Coronary artery (tissue), 2 donors: ENCODE data around the gene SKIC2.
"Not testable (repeated sequence)": the region's sequence is repeated elsewhere in the genome, so short reads cannot be mapped to it uniquely, and the experiment has no call there.

ENCODE experiments used
- DNase-seq: peaks from one replicate; pipeline ENCODE4 v3.0.0-alpha.2; 2017; ENCODE audit warnings: low spot score
- H3K27ac ChIP-seq, 2 donors: fragments of 200-600 bp; sonication (generic); one replicate each; pipeline ENCODE4 v1.5.1; 2016 to 2019
- H3K4me3 ChIP-seq: fragments of 200-600 bp; sonication (generic); 2 replicates; pipeline ENCODE4 v1.5.1; 2016; ENCODE audit warnings: mild to moderate bottlenecking, moderate library complexity
- TF ChIP-seq, protein P1 (sequence below): fragments of 200-600 bp; sonication (generic); IDR thresholded peaks from one replicate; pipeline ENCODE4 v1.5.1; 2019; ENCODE audit warnings: antibody characterized with exemption

SKIC2 gene

DNA sequence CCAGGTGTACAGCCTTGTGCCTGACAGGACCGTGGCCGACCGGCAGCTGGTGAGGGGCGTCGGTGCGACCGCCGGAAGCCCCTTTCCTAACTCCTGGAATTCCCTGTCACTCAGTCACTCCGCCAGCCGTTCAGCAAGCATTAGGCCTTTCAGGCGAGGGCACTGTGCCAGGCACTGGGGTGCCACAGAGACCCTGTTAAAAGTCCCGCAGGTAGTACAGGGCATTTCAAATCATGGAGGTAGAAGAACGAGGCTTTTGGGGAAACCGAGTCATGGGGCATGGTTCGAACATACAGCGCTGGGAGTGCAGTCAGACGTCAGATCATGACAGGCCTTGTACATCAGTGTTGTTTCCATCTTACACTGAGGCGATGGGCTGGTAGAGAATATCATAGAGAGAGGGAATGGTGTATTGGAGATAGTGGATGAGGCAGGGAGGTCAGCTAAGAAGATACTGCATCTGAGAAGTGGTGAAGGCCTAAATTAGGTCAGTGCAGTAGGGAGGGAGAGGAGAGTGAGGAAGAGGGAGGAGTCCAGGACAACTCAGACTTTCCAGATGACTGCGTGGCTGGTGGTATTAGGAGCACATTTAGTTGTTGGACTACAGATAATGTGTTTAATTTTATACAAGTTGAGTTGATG is 13.9 kb downstream of the SKIC2 start:
- peak overlapping the region; percentile 75 for H3K4me3 ChIP-seq
- DNase-seq, result no peak
- TF ChIP-seq, protein P1, sequence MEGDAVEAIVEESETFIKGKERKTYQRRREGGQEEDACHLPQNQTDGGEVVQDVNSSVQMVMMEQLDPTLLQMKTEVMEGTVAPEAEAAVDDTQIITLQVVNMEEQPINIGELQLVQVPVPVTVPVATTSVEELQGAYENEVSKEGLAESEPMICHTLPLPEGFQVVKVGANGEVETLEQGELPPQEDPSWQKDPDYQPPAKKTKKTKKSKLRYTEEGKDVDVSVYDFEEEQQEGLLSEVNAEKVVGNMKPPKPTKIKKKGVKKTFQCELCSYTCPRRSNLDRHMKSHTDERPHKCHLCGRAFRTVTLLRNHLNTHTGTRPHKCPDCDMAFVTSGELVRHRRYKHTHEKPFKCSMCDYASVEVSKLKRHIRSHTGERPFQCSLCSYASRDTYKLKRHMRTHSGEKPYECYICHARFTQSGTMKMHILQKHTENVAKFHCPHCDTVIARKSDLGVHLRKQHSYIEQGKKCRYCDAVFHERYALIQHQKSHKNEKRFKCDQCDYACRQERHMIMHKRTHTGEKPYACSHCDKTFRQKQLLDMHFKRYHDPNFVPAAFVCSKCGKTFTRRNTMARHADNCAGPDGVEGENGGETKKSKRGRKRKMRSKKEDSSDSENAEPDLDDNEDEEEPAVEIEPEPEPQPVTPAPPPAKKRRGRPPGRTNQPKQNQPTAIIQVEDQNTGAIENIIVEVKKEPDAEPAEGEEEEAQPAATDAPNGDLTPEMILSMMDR, result no peak
- peak overlapping the region; percentile 94 to 98 for H3K27ac ChIP-seq

DNA sequence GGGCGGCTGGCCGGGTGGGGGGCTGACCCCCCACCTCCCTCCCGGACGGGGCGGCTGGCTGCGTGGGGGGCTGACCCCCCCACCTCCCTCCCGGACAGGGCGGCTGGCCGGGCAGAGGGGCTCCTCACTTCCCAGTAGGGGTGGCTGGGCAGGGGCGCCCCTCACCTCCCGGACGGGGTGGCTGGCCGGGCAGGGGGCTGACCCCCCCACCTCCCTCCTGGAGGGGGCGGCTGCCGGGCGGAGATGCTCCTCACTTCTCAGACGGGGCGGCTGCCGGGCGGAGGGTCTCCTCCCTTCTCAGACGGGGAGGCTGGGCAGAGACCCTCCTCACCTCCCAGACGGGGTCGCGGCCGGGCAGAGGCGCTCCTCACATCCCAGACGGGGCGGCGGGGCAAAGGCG is 17.1 kb downstream of the SKIC2 start:
- not testable (repeated sequence) for H3K27ac ChIP-seq, H3K4me3 ChIP-seq, DNase-seq

DNA sequence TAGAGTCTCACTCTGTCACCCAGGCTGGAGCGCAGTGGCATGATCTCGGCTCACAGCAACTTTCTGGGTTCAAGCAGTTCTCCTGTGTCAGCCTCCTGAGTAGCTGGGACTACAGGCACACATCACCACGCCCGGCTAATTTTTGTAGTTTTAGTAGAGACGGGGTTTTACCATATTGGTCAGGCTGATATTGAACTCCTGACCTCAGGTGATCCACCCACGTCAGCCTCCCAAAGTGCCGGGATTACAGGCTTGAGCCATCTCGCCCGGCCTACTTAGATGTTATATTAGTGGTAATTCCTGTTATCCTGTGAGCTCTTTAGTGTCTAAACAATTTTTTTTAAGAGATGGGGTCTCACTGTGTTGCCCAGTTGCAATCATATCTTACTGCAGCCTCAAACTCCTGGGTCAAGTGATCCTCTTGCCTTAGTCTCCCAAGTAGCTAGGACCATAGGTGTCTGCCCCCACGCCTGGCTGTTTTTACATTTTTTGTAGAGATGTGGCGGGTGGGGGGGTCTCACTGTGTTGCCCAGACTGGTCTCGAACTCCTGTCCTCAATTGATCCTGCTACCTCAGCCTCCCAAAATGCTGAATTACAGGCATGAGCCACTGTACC is 18.9 kb downstream of the SKIC2 start:
- no peak for DNase-seq
- TF ChIP-seq, protein P1, result no peak
- H3K27ac ChIP-seq, result no peak overlapping the region
- H3K4me3 ChIP-seq, result no peak overlapping the region

DNA sequence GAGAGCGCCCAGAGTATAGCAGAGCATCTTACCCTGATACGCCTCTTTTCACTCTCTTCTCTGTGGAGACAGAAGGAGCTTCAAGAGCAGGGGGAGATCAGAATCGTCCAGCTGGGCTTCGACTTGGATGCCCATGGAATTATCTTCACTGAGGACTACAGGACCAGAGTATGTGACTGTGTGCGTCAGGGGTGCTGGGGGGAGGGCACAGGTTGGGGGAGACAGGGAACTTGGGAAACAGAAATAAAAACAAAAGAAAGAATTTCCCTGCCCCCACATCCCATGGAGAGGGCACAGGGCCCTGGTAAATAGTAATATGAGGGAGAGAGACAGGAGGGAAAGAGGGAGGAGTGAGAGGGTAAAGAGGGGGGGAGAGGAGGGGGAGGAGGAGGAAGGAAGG is 19.9 kb downstream of the SKIC2 start:
- Histone ChIP-seq H3K4me3 (no peak overlapping the region), H3K27ac (no peak overlapping the region)
- no peak for DNase-seq
- TF ChIP-seq, protein P1, result no peak

DNA sequence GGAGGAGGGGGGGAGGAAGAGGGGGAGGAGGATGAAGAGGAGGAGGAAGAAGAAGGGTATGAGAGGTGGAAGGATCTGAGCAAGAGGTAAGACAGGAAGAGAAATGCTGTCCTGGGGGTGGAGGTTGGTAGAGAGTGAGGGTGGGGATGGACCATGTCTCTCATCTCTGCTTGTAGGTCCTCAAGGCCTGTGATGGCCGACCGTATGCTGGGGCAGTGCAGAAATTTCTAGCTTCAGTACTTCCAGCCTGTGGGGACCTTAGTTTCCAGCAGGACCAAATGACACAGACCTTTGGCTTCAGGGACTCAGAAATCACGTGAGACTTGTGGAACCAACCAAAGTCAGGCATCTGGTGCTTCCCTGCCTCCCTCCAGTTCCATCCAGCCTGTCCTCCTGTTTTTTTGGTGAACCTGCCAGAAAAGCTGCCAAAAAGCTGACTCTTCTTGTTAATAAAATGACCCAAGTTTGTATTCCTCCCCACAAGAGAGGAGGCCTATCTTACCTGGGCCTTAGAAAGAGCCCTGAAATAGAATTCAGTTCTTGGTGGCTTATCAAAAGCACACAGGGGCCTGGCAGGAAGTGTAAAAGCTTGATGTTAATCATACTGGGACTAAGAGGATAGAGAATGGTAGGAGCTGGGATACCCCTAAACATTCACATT is 20.4 kb downstream of the SKIC2 start:
- TF ChIP-seq, protein P1, result no peak
- DNase-seq, result no peak
- Histone ChIP-seq H3K27ac (no peak overlapping the region), H3K4me3 (no peak overlapping the region)

DNA sequence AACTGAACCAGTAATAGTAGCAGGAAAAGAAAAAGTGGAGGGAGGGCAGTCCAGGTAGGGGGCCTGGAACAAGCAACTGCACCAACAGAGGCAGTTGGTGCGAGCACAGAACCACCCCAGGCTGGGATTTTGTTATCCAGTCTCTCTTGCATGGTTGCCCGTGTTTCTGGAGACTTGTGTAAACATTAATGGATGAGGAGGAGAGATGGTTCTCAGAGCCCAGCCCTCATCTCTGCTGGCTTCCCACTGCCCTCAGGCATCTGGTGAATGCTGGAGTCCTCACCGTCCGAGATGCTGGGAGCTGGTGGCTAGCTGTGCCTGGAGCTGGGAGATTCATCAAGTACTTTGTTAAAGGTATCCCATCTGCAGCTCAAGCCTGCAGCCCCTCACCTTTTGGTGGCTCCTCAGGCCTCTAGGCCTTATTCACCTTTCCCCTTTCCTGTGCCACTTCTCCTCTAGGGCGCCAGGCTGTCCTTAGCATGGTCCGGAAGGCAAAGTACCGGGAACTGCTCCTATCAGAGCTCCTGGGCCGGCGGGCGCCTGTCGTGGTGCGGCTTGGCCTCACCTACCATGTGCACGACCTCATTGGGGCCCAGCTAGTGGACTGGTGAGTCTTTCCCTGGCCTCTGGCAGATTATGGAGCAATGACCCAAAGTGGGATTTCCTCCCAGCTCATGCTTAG is 21.4 kb downstream of the SKIC2 start:
- not testable (repeated sequence) for H3K4me3 ChIP-seq, H3K27ac ChIP-seq
- DNase-seq, result peak; percentile 66

DNA sequence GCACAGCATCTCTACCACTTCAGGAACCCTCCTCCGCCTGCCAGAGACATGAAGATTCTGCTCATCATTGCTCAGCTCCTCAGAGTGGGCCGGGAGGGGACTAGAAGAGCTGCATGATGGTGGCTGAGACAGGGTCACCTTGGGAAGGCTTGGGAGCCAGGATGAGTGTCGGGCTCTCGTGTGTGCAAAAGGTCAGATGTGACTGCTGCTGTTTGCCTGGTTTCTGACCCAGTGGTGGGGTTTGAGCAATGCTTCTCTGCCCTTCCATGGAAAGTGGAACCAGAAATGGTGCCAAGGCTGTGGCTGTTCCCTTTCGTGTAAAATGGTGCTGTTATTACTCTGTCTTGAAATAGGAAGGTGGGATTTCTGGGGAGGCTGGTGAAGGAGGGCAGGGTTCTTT is 22.0 kb downstream of the SKIC2 start:
- not testable (repeated sequence) for H3K4me3 ChIP-seq, DNase-seq, H3K27ac ChIP-seq

DNA sequence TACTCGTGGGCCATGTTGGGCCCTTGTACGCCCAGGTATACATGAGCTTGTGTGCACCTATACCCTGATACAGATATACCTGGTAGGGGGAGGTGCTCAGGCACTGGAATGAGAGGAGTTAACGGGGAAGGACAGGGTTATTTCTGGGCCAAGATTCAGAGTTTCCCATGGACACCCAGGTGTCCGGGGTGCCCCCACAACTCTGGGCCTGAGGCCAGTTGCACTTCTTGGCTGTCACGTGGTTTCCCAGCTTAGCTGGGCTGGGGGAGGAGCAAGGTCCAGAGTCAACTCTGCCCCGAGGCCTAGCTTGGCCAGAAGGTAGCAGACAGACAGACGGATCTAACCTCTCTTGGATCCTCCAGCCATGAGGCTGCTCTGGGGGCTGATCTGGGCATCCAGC is 22.8 kb downstream of the SKIC2 start, which contains the start of gene C4A:
Gene C4A (plus strand): TSS at position 314 of the 400 bp plus-strand sequence. CDS start 51 bp downstream, at position 365.
- DNase-seq, H3K4me3 ChIP-seq: not testable (repeated sequence)

DNA sequence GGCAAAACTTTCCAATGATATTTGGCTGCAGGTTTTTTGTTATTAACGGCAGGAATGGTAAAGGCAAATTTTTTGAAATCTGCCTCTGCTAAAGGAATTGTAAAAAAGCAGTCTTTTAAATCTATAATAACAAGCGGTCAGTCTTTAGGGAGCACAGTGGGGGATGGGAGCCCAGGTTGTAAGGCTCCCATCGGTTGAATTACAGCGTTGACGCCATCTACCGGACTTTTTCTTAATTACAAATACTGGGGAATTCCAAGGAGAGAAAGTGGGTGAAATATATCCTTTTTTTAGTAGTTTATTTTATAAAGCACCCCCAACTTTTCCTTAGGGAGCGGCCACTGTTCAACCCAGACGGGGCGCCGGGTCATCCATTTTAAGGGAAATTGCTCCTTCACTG is 30.4 kb downstream of the SKIC2 start:
- DNase-seq, result not testable (repeated sequence)

More for the DNA sequence above, 22.8 kb downstream of the SKIC2 start, which contains the start of gene C4A:
- not testable (repeated sequence) for H3K27ac ChIP-seq

DNA sequence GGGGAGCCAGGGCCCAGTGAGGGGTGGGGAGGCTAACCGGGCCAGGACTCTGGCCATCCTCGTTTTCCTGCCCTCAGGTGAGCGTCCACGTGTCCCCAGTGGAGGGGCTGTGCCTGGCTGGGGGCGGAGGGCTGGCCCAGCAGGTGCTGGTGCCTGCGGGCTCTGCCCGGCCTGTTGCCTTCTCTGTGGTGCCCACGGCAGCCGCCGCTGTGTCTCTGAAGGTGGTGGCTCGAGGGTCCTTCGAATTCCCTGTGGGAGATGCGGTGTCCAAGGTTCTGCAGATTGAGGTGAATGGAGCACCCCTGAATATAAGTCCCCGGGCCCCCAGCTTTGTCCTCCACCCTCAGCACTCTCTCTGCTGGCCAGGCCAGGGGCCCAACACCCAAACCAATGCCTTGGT is 35.4 kb downstream of the SKIC2 start:
- not testable (repeated sequence) for H3K27ac ChIP-seq, DNase-seq, H3K4me3 ChIP-seq

More for the DNA sequence above, 30.4 kb downstream of the SKIC2 start:
- not testable (repeated sequence) for H3K27ac ChIP-seq, H3K4me3 ChIP-seq

DNA sequence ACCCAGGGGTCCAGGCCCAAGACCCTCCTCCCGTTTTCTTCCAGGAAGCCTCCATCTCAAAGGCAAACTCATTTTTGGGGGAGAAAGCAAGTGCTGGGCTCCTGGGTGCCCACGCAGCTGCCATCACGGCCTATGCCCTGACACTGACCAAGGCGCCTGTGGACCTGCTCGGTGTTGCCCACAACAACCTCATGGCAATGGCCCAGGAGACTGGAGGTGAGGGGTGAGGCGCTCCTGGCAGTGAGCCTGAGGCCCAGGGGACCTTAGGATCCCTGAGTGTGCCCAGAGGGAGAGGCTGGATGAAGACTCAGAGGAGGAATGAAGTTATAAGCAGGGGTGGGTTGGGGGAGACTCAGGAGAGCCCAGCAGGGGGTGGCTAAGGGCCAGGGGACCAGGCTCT is 37.4 kb downstream of the SKIC2 start:
- H3K27ac ChIP-seq, DNase-seq, H3K4me3 ChIP-seq: not testable (repeated sequence)

DNA sequence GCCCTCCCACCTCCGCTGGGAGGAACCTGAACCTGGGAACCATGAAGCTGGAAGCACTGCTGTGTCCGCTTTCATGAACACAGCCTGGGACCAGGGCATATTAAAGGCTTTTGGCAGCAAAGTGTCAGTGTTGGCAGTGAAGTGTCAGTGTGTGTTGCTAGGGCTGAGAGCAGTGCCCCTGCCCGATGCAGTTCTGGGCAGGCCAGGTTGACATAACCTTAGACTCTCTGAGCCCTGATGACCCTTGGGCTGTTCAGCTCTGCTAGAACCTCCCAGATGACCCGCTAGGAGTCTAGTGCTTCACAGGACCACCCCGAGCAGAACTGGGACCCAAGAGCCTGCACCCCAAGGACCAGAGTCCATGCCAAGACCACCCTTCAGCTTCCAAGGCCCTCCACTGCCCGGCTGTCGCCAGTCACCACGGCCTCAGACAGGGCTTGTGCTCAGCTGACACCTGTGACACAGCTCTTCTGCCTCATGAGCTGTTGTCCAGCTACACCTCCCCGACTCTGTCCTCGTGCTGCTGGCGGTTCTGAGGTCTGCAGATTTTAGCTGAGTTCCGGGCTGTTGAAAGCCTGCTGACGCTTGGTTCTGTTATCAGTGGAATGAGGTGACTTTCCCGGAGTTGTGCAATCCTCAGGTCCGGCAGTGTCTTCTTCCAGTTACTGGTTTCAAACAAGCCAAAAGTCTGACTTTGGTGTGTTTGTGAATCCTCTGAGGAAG is 43.7 kb downstream of the SKIC2 start:
- H3K4me3 ChIP-seq, DNase-seq, H3K27ac ChIP-seq: not testable (repeated sequence)

DNA sequence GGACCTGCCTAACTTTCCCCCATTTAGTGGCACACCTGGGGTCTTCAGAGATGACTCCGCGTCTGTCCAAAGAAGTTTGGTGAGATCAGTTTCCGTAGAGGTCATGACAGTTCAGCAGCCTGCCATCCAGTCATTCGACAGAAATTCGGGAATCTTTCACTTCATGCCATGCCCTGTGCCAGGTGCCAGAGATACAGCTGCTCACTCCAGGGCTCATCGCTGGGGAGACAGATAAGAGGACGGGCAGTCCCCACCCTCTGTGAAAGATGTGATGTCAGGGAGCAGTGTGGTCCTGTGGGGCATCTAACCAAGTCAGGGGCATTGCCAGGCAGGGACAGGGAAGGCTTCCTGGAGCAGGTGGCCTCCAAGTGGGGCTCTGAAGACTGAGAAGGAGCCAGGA is 44.3 kb downstream of the SKIC2 start:
- H3K27ac ChIP-seq, DNase-seq, H3K4me3 ChIP-seq: not testable (repeated sequence)
